ENCODE results near the gene HTRA3.

The HTRA3 gene

DNA sequence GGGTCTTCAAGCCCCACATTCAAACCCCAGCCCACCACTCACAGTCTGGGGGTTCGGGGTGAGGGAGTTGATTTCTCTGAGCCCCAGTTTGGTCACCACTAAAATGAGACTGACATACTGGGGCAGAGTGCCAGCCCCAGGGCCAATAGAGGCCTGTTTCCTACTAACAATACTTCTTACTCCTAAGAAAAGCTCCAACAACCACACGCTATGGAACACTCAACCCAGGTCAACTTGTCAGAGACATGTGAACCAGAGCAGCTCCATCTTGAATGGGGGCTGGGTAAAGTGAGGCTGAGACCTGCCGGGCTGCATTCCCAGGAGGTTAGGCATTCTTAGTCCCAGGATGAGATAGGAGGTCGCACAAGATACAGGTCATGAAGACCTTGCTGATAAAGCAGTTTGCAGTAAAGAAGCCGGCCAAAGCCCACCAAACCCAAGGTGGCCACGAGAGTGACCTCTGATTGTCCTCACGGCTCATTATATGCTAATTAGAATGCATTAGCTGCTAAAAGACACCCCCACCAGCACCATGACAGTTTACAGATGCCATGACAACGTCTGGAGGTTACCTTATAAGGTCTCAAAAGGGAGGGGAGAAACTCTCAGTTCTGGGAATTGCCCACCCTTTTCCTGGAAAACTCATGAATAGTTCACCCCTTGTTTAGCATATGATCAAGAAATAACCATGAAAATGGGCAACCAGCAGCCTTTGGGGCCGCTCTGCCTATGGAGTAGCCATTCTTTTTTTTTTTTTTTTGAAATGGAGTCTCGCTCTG is 26.6 kb upstream of the HTRA3 start:
- DNase-seq, result peak; percentile 80
- whole genome bisulfite sequencing (ENCODE audit: extremely low coverage, insufficient coverage, low lambda C conversion rate), result no CpG with 5 or more reads among the region's 10 CpGs
- H4K5ac ChIP-seq (ENCODE audit: low read length), result no peak overlapping the region

GRCh38 chr4:8244001-8244757 is 25.4 kb upstream of the HTRA3 start:
- H2AK5ac ChIP-seq (ENCODE audit: low read length), result no peak overlapping the region
- H4K8ac ChIP-seq (ENCODE audit: low read depth, low read length), result no peak overlapping the region
- H3K18ac ChIP-seq (ENCODE audit: low read length), result no peak overlapping the region
- H3K4ac ChIP-seq (ENCODE audit: low read depth, low read length), result no peak overlapping the region
- no peak overlapping the region for H3K4me2 ChIP-seq (ENCODE audit: low read length)
- H3K27me3 ChIP-seq (ENCODE audit: insufficient read depth, low read length, poor library complexity), result no peaks in the 10 kb centered on the region
- peaks cover 4% of the 10 kb centered on the region for H3K4me1 ChIP-seq (ENCODE audit: control insufficient read depth, low read depth, low read length)
- H3K27ac ChIP-seq (ENCODE audit: low read depth, low read length), result no peak overlapping the region
- no peak overlapping the region for H3K9ac ChIP-seq (ENCODE audit: low read length)
- H4K5ac ChIP-seq (ENCODE audit: low read length), result no peak overlapping the region
- H3K79me2 ChIP-seq (ENCODE audit: control insufficient read depth, insufficient read depth, low read length), result no peaks in the 10 kb centered on the region
- H3K56ac ChIP-seq (ENCODE audit: low read length), result no peak overlapping the region
- WGBS (ENCODE audit: extremely low coverage, insufficient coverage, low lambda C conversion rate), result no CpG with 5 or more reads among the region's 18 CpGs
- no peak overlapping the region for H3K4me3 ChIP-seq (ENCODE audit: low read length)
- H3K79me1 ChIP-seq (ENCODE audit: low read length), result no peaks in the 10 kb centered on the region
- H3K36me3 ChIP-seq (ENCODE audit: control insufficient read depth, insufficient read depth, low read length), result no peaks in the 10 kb centered on the region
- H2BK15ac ChIP-seq (replicated peaks; ENCODE audit: low read depth), result no peak overlapping the region
- H2BK5ac ChIP-seq (ENCODE audit: low read length), result no peak overlapping the region
- DNase-seq, result no peak
- no peak overlapping the region for H2BK120ac ChIP-seq (ENCODE audit: low read depth, low read length)
- no peak overlapping the region for H3K23ac ChIP-seq (ENCODE audit: low read length)

More for the DNA sequence above, 26.6 kb upstream of the HTRA3 start:
- Histone ChIP-seq H3K79me1 (ENCODE audit: low read length) (no peaks in the 10 kb centered on the region), H2AK5ac (ENCODE audit: low read length) (no peak overlapping the region), H2BK15ac (replicated peaks; ENCODE audit: low read depth) (no peak overlapping the region), H2BK120ac (ENCODE audit: low read depth, low read length) (no peak overlapping the region), H3K79me2 (ENCODE audit: control insufficient read depth, insufficient read depth, low read length) (no peaks in the 10 kb centered on the region), H3K27ac (ENCODE audit: low read depth, low read length) (no peak overlapping the region), H4K8ac (ENCODE audit: low read depth, low read length) (no peak overlapping the region), H3K36me3 (ENCODE audit: control insufficient read depth, insufficient read depth, low read length) (no peaks in the 10 kb centered on the region), H3K4me3 (ENCODE audit: low read length) (no peak overlapping the region), H2BK5ac (ENCODE audit: low read length) (no peak overlapping the region), H3K23ac (ENCODE audit: low read length) (no peak overlapping the region), H3K4ac (ENCODE audit: low read depth, low read length) (no peak overlapping the region), H3K56ac (ENCODE audit: low read length) (peak overlapping the region; percentile 34), H3K4me2 (ENCODE audit: low read length) (no peak overlapping the region), H3K27me3 (ENCODE audit: insufficient read depth, low read length, poor library complexity) (no peaks in the 10 kb centered on the region), H3K4me1 (ENCODE audit: control insufficient read depth, low read depth, low read length) (peaks cover 4% of the 10 kb centered on the region), H3K18ac (ENCODE audit: low read length) (no peak overlapping the region), H3K9ac (ENCODE audit: low read length) (peak overlapping the region; percentile 42)

DNA sequence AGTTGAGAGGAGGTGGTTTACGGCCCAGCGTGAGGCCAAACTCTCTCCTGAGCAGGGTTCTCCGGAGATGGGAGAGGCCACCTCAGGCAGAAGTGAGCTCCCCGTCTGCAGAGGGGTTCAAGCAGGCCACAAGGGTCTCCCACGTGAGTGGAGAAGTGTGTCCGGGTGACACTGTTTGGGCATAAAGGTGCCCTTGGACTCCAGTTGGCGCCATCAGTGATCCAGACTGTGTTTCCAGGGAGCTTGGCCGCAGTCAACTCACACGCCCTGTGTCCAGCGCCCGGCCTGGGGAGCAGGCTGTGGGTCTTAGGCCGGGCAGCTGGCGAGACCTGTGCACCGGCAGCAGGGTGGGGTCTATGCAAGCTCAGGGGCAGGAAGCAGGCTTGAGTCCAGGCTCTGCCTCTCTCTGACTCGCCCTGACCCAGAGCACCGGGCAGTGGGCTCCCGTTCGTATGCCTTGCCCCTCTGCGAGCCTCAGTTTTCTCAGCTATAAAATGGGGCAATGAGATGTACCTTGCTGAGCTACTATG is 24.6 kb upstream of the HTRA3 start:
- no CpG with 5 or more reads among the region's 19 CpGs for WGBS (ENCODE audit: extremely low coverage, insufficient coverage, low lambda C conversion rate)
- H2AK5ac ChIP-seq (ENCODE audit: low read length), result no peak overlapping the region
- H2BK15ac ChIP-seq (replicated peaks; ENCODE audit: low read depth), result no peak overlapping the region
- no peak overlapping the region for H2BK5ac ChIP-seq (ENCODE audit: low read length)
- no peak overlapping the region for H2BK120ac ChIP-seq (ENCODE audit: low read depth, low read length)
- no peak overlapping the region for H4K8ac ChIP-seq (ENCODE audit: low read depth, low read length)
- no peak overlapping the region for H3K4me2 ChIP-seq (ENCODE audit: low read length)
- H3K79me2 ChIP-seq (ENCODE audit: control insufficient read depth, insufficient read depth, low read length), result no peaks in the 10 kb centered on the region
- no peaks in the 10 kb centered on the region for H3K79me1 ChIP-seq (ENCODE audit: low read length)
- no peaks in the 10 kb centered on the region for H3K27me3 ChIP-seq (ENCODE audit: insufficient read depth, low read length, poor library complexity)
- no peak overlapping the region for H3K23ac ChIP-seq (ENCODE audit: low read length)
- H3K27ac ChIP-seq (ENCODE audit: low read depth, low read length), result no peak overlapping the region
- H3K9ac ChIP-seq (ENCODE audit: low read length), result no peak overlapping the region
- no peak overlapping the region for H3K4me3 ChIP-seq (ENCODE audit: low read length)
- H3K4me1 ChIP-seq (ENCODE audit: control insufficient read depth, low read depth, low read length), result peaks cover 4% of the 10 kb centered on the region
- no peak overlapping the region for H3K56ac ChIP-seq (ENCODE audit: low read length)
- H3K18ac ChIP-seq (ENCODE audit: low read length), result no peak overlapping the region
- no peak overlapping the region for H3K4ac ChIP-seq (ENCODE audit: low read depth, low read length)
- no peak for DNase-seq
- no peaks in the 10 kb centered on the region for H3K36me3 ChIP-seq (ENCODE audit: control insufficient read depth, insufficient read depth, low read length)
- H4K5ac ChIP-seq (ENCODE audit: low read length), result no peak overlapping the region

DNA sequence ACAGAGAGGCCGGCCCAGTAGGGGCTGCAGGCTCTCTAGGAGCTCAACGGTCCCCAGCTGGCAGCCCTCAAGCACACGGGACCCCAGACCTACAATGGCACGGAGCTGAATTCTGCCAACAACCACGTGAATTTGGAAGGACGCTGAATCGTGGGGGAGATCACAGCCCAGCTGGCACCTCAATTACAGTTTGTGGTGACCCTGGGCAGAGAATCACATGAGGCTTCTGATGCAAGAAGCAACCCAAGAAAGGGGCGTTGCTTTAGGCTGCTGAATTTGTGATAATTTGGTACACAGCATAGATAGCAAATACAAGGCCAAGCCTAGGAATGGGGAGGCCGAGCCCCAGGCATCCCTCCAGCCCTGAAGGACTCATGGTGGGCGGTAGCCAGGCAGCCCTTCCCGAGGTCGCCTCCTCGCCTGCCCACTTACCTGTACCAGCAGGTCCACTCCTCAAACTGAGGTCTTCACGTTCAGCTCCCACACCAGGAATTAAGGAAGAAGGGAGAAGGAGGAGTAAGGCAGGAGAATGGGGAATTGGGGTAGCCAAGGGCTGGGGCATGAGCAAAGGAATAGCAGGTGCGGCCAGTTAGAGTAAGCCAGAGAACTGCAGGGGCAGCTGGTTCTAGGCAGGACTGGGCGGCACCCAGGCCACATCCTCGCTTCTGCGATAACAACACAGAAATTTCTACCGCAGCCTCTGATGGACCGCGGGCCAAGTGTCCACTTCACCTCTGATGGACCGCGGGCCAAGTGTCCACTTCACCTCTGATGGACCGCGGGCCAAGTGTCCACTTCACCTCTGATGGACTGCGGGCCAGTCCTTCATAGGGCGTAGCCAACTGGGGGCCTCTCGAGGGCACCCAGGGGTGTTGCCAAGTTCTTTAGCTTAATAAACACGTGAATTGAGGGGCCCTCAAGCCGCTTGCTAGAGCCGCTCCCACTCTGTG is 23.4 kb upstream of the HTRA3 start:
- Histone ChIP-seq H3K23ac (ENCODE audit: low read length) (no peak overlapping the region), H3K79me1 (ENCODE audit: low read length) (no peaks in the 10 kb centered on the region), H3K4me2 (ENCODE audit: low read length) (no peak overlapping the region), H3K56ac (ENCODE audit: low read length) (no peak overlapping the region), H2AK5ac (ENCODE audit: low read length) (no peak overlapping the region), H4K5ac (ENCODE audit: low read length) (no peak overlapping the region), H3K18ac (ENCODE audit: low read length) (no peak overlapping the region), H4K8ac (ENCODE audit: low read depth, low read length) (no peak overlapping the region), H3K4me3 (ENCODE audit: low read length) (no peak overlapping the region), H3K4ac (ENCODE audit: low read depth, low read length) (no peak overlapping the region), H3K36me3 (ENCODE audit: control insufficient read depth, insufficient read depth, low read length) (no peaks in the 10 kb centered on the region), H3K9ac (ENCODE audit: low read length) (no peak overlapping the region), H3K27ac (ENCODE audit: low read depth, low read length) (no peak overlapping the region), H3K27me3 (ENCODE audit: insufficient read depth, low read length, poor library complexity) (no peaks in the 10 kb centered on the region), H3K79me2 (ENCODE audit: control insufficient read depth, insufficient read depth, low read length) (no peaks in the 10 kb centered on the region), H2BK5ac (ENCODE audit: low read length) (no peak overlapping the region), H2BK15ac (replicated peaks; ENCODE audit: low read depth) (no peak overlapping the region), H2BK120ac (ENCODE audit: low read depth, low read length) (no peak overlapping the region), H3K4me1 (ENCODE audit: control insufficient read depth, low read depth, low read length) (peaks cover 4% of the 10 kb centered on the region)
- no peak for DNase-seq
- WGBS (ENCODE audit: extremely low coverage, insufficient coverage, low lambda C conversion rate), result no CpG with 5 or more reads among the region's 31 CpGs

GRCh38 chr4:8247047-8247930 is 22.3 kb upstream of the HTRA3 start:
- Histone ChIP-seq H3K4me1 (ENCODE audit: control insufficient read depth, low read depth, low read length) (peaks cover 4% of the 10 kb centered on the region), H3K4me2 (ENCODE audit: low read length) (no peak overlapping the region), H3K79me1 (ENCODE audit: low read length) (no peaks in the 10 kb centered on the region), H3K27ac (ENCODE audit: low read depth, low read length) (no peak overlapping the region), H3K56ac (ENCODE audit: low read length) (peak overlapping the region; percentile 15), H4K5ac (ENCODE audit: low read length) (no peak overlapping the region), H3K23ac (ENCODE audit: low read length) (no peak overlapping the region), H3K79me2 (ENCODE audit: control insufficient read depth, insufficient read depth, low read length) (no peaks in the 10 kb centered on the region), H3K36me3 (ENCODE audit: control insufficient read depth, insufficient read depth, low read length) (no peaks in the 10 kb centered on the region), H4K8ac (ENCODE audit: low read depth, low read length) (no peak overlapping the region), H3K9ac (ENCODE audit: low read length) (no peak overlapping the region), H2AK5ac (ENCODE audit: low read length) (no peak overlapping the region), H2BK120ac (ENCODE audit: low read depth, low read length) (no peak overlapping the region), H3K27me3 (ENCODE audit: insufficient read depth, low read length, poor library complexity) (no peaks in the 10 kb centered on the region), H3K4me3 (ENCODE audit: low read length) (no peak overlapping the region), H2BK5ac (ENCODE audit: low read length) (no peak overlapping the region), H3K4ac (ENCODE audit: low read depth, low read length) (no peak overlapping the region), H2BK15ac (replicated peaks; ENCODE audit: low read depth) (no peak overlapping the region), H3K18ac (ENCODE audit: low read length) (no peak overlapping the region)
- no peak for DNase-seq
- WGBS (ENCODE audit: extremely low coverage, insufficient coverage, low lambda C conversion rate), result no CpG with 5 or more reads among the region's 31 CpGs

Measured in mesendoderm (in vitro differentiated cells).